ENCODE results near the gene DHFR2. TPM values are rescaled to one million over a fixed set of nuclear protein-coding genes. Genes with fewer than 3 reads are reported as not detected.

The DHFR2 gene
- total RNA-seq, 4 donors from 2014 or later = 3.3 to 5.9 (median 4.8) TPM

DNA sequence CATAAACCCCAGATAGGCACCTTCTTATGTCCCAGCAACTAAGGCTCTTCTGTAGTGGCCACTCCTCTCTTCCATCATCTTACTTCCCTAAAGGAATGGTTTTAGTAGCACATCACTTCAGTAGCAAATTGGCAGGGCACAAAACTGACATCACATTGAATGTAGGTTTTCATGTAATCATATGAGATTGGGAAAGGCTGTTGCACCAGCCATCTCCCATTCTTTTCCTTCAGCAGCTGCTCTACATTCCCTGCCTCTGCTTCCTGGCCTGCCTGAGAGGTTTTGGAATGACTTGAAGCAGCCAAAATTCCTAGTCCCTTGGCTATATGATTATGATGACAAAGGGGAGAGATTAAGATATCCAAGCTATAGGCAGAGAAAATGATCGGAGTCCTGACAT is 36.6 kb upstream of the DHFR2 start:
- Histone ChIP-seq H3K36me3 (peaks cover 17 to 72% (median 42%) of the 10 kb centered on the region in 4 donors), H3K4me3 (no peak overlapping the region), H3K9me3 (no peaks in the 10 kb centered on the region), H3K27me3 (no peaks in the 10 kb centered on the region), H3K4me1 (no peaks in the 10 kb centered on the region), H3K27ac (replicated peaks in 1 of 4) (no peak overlapping the region)
- no peak for DNase-seq (ENCODE audit: extremely low spot score)
- intact Hi-C loops (cut with DNase I) = no loop called here
- WGBS = 95% methylated on average over 1 of the region's 1 CpG
- no peak for TF ChIP-seq POLR2AphosphoS5 (IDR thresholded peaks at IDR 0.05)
- TF ChIP-seq, protein P1, sequence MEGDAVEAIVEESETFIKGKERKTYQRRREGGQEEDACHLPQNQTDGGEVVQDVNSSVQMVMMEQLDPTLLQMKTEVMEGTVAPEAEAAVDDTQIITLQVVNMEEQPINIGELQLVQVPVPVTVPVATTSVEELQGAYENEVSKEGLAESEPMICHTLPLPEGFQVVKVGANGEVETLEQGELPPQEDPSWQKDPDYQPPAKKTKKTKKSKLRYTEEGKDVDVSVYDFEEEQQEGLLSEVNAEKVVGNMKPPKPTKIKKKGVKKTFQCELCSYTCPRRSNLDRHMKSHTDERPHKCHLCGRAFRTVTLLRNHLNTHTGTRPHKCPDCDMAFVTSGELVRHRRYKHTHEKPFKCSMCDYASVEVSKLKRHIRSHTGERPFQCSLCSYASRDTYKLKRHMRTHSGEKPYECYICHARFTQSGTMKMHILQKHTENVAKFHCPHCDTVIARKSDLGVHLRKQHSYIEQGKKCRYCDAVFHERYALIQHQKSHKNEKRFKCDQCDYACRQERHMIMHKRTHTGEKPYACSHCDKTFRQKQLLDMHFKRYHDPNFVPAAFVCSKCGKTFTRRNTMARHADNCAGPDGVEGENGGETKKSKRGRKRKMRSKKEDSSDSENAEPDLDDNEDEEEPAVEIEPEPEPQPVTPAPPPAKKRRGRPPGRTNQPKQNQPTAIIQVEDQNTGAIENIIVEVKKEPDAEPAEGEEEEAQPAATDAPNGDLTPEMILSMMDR (IDR thresholded peaks at IDR 0.05) = no peak
- no peak for TF ChIP-seq EP300 (IDR thresholded peaks at IDR 0.05)
- TF ChIP-seq POLR2A (IDR thresholded peaks at IDR 0.05; ENCODE audit: low read depth) = no peak

GRCh38 chr3:94098452-94098851 is 35.7 kb upstream of the DHFR2 start:
- whole genome bisulfite sequencing = 84% methylated on average over 3 of the region's 3 CpGs
- Histone ChIP-seq H3K27ac (replicated peaks in 1 of 4) (no peak overlapping the region), H3K4me1 (no peaks in the 10 kb centered on the region), H3K27me3 (no peaks in the 10 kb centered on the region), H3K9me3 (no peaks in the 10 kb centered on the region), H3K4me3 (no peak overlapping the region), H3K36me3 (peaks cover 11 to 71% (median 37%) of the 10 kb centered on the region in 4 donors)
- no peak for TF ChIP-seq POLR2A (IDR thresholded peaks at IDR 0.05; ENCODE audit: low read depth)
- no peak for TF ChIP-seq EP300 (IDR thresholded peaks at IDR 0.05)
- TF ChIP-seq POLR2AphosphoS5 (IDR thresholded peaks at IDR 0.05) = no peak
- TF ChIP-seq, protein P1 (IDR thresholded peaks at IDR 0.05) = no peak
- DNase-seq (ENCODE audit: extremely low spot score) = no peak
- intact Hi-C loops (cut with DNase I) = no loop called here

DNA sequence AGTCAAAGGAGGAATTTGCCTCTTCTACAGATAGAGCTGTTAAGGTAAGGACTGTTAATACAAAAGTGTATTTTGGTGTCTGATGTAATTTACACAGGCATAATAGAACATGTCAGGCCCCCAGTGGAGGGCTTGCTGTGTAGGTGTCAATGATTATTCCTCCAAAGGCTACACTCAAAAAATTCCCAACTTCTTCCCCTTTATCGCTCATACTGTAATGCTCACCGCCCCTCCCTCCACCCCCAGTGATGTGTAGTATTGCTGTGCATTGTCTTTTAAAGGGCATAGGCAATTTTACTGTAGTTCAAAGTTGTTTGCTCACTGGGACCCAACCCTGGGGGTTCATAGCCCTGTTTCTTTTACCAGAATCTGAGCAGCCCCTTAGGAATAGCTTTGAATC is 32.4 kb upstream of the DHFR2 start:
- WGBS = 97% methylated on average over 2 of the region's 2 CpGs
- intact Hi-C loops (cut with DNase I) = no loop called here
- no peak overlapping the region for H3K27ac ChIP-seq (replicated peaks in 1 of 4)
- H3K36me3 ChIP-seq = peaks cover 11 to 66% (median 46%) of the 10 kb centered on the region in 4 donors
- TF ChIP-seq EP300 (IDR thresholded peaks at IDR 0.05) (no peak), POLR2A (IDR thresholded peaks at IDR 0.05; ENCODE audit: low read depth) (no peak), POLR2AphosphoS5 (IDR thresholded peaks at IDR 0.05) (no peak)
- TF ChIP-seq, protein P1 (IDR thresholded peaks at IDR 0.05) = no peak
- H3K27me3 ChIP-seq = no peaks in the 10 kb centered on the region
- H3K4me3 ChIP-seq = no peak overlapping the region
- no peaks in the 10 kb centered on the region for H3K4me1 ChIP-seq
- H3K9me3 ChIP-seq = no peaks in the 10 kb centered on the region
- no peak for DNase-seq (ENCODE audit: extremely low spot score)

DNA sequence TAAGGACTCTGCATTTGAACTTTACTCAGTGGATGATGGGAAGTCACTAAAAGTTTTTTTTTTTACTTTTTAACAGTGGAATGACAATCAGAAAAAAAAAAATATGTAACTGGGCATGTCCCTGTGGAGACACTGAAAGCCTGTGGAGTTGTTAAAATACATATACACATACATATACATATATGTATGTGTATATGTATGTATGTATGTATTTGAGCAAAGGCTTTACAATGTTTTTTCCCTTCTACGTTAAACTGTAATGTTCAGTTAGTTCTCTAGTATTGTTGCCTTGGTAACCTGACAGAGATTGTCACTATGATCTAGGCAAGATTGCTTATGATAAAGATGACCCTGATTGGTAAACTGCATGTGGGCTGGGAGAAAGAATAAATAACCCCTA is 30.4 kb upstream of the DHFR2 start:
- no peak for DNase-seq (ENCODE audit: extremely low spot score)
- Histone ChIP-seq H3K27me3 (no peaks in the 10 kb centered on the region), H3K9me3 (no peaks in the 10 kb centered on the region), H3K4me1 (no peaks in the 10 kb centered on the region), H3K27ac (replicated peaks in 1 of 4) (no peak overlapping the region), H3K36me3 (peaks cover 6 to 58% (median 39%) of the 10 kb centered on the region in 4 donors), H3K4me3 (no peak overlapping the region)
- intact Hi-C loops (cut with DNase I) = no loop called here
- TF ChIP-seq, protein P1 (IDR thresholded peaks at IDR 0.05) = no peak
- TF ChIP-seq POLR2AphosphoS5 (IDR thresholded peaks at IDR 0.05) (no peak), POLR2A (IDR thresholded peaks at IDR 0.05; ENCODE audit: low read depth) (no peak), EP300 (IDR thresholded peaks at IDR 0.05) (no peak)
- WGBS = 93% methylated on average over 1 of the region's 1 CpG

GRCh38 chr3:94092086-94092485 is 29.4 kb upstream of the DHFR2 start:
- H3K36me3 ChIP-seq = peaks cover 6 to 49% (median 37%) of the 10 kb centered on the region in 4 donors
- intact Hi-C loops (cut with DNase I) = no loop called here
- no peak for DNase-seq (ENCODE audit: extremely low spot score)
- TF ChIP-seq POLR2A (IDR thresholded peaks at IDR 0.05; ENCODE audit: low read depth) (no peak), EP300 (IDR thresholded peaks at IDR 0.05) (no peak)
- TF ChIP-seq, protein P1 (IDR thresholded peaks at IDR 0.05) = no peak
- H3K27me3 ChIP-seq = no peaks in the 10 kb centered on the region
- 97% methylated on average over 1 of the region's 1 CpG for WGBS
- H3K4me3 ChIP-seq = no peak overlapping the region
- no peaks in the 10 kb centered on the region for H3K9me3 ChIP-seq
- no peaks in the 10 kb centered on the region for H3K4me1 ChIP-seq
- H3K27ac ChIP-seq (replicated peaks in 1 of 4) = no peak overlapping the region
